SK-N-MC (cell line): ENCODE measurements around the gene KIF26A.

Experiments used
- EZH2 ChIP-seq: fragments of 200-600 bp; sonication (generic); IDR thresholded peaks from one replicate; pipeline ENCODE4 v1.6.1; 2017; ENCODE audit warnings: antibody characterized with exemption
- FOXP2 ChIP-seq: optimal IDR thresholded peaks from 2 replicates; pipeline ENCODE3; 2011; ENCODE audit warnings: mild to moderate bottlenecking, moderate library complexity; ENCODE audit not compliant: insufficient read depth; ENCODE audit errors: extremely low read length, control extremely low read depth
- POLR2AphosphoS5 ChIP-seq: IDR thresholded peaks from 2 replicates; pipeline ENCODE4 v1.6.1; 2012; ENCODE audit warnings: mild to moderate bottlenecking, low read depth, low read length, borderline replicate concordance

DNA sequence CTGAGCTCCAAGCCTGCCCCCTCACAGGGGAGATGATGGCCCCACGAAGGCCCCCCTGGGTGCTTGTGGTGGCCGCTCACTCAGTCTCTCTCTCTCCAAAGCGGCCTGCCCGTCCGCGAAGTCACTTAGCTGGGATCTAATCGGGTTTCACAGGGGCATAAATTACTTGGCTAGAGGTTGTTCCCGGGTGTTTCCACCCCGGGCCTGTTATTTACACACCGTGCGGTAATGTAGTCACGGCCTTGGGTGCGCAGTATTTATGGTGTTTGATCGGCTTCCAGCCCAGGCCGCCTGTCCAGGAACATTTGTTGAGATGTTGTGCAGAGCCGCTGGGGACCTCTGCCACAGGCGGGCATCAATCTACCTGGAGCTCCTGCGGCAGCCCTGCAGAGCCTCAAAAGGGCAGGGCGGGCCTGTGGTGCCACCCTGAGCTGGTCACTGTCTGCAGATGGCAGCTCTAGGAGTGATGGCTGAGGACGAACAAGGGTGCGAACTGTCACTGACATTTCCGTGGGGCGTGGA, 91.2 kb downstream of the KIF26A start:
- TF ChIP-seq EZH2 = no peak
- TF ChIP-seq POLR2AphosphoS5 = no peak
- TF ChIP-seq FOXP2 = no peak
